PC-3 (cell line): ENCODE results near the gene ALG9. TPM values are rescaled to one million over a fixed set of nuclear protein-coding genes. Genes with fewer than 3 reads are reported as not detected.

Experiments used
- ATAC-seq: fragments of 200-7000 bp; cut with Tn5 transposase; 2 replicates; pipeline ENCODE4 v1.9.1; 2020; ENCODE audit warnings: mild to moderate bottlenecking, moderate library complexity
- BruUV-seq: library from RNA; stranded (reverse); fragments of 400-500 nt; replicated peaks from 2 replicates; lab custom pipeline; 2021; lab: Mats Ljungman, UMichigan
- CTCF ChIA-PET: fragments of 300-600 bp; sonication (Branson Sonifier 250); formaldehyde crosslinking; loops from one replicate; lab custom pipeline; 2022; ENCODE audit warnings: antibody characterized with exemption; lab: Charles Lee
- POLR2A ChIA-PET: fragments of 300-600 bp; sonication (Branson Sonifier 250); formaldehyde crosslinking; loops from one replicate; lab custom pipeline; 2022; ENCODE audit warnings: antibody characterized with exemption; ENCODE audit not compliant: unreplicated experiment; lab: Charles Lee
- DNase-seq: peaks from one replicate; pipeline ENCODE4 v3.0.0-alpha.2; 2015
- H2AFZ ChIP-seq: fragments of 300-600 bp; sonication (generic); 2 replicates; pipeline ENCODE4 v1.6.0; 2016; ENCODE audit warnings: antibody characterized with exemption, low read length
- H3F3A ChIP-seq: fragments of 300-600 bp; sonication (generic); one replicate; pipeline ENCODE4 v1.6.0; 2017; ENCODE audit warnings: antibody characterized with exemption, low read length, control low read depth, mild to moderate bottlenecking; ENCODE audit not compliant: unreplicated experiment
- H3K27ac ChIP-seq: fragments of 300-600 bp; sonication (generic); 2 replicates; pipeline ENCODE4 v1.5.1; 2016; ENCODE audit warnings: mild to moderate bottlenecking, low read length
- H3K27me3 ChIP-seq: fragments of 300-600 bp; sonication (generic); 2 replicates; pipeline ENCODE4 v1.6.1; 2016; ENCODE audit warnings: low read length, mixed read lengths
- H3K36me3 ChIP-seq: fragments of 300-600 bp; sonication (generic); 2 replicates; pipeline ENCODE4 v1.6.1; 2016; ENCODE audit warnings: low read depth, mixed run types, low read length, mixed read lengths
- H3K4me1 ChIP-seq: fragments of 300-600 bp; sonication (generic); 2 replicates; pipeline ENCODE4 v1.5.1; 2016; ENCODE audit warnings: low read length; ENCODE audit not compliant: insufficient read depth
- H3K4me2 ChIP-seq: fragments of 300-600 bp; sonication (generic); 2 replicates; pipeline ENCODE4 v1.6.0; 2016; ENCODE audit warnings: low read length
- H3K4me3 ChIP-seq: fragments of 300-600 bp; sonication (generic); 2 replicates; pipeline ENCODE4 v1.5.1; 2016; ENCODE audit warnings: mild to moderate bottlenecking, low read length, mixed read lengths
- H3K79me2 ChIP-seq: fragments of 300-600 bp; sonication (generic); 2 replicates; pipeline ENCODE4 v1.6.1; 2017; ENCODE audit warnings: low read length, mixed read lengths
- H3K9ac ChIP-seq: fragments of 300-600 bp; sonication (generic); 2 replicates; pipeline ENCODE4 v1.6.0; 2016; ENCODE audit warnings: mild to moderate bottlenecking, low read length
- H3K9me2 ChIP-seq: fragments of 300-600 bp; sonication (generic); replicated peaks from 2 replicates; pipeline ENCODE4 v1.6.1; 2016; ENCODE audit warnings: mixed run types, low read length, mixed read lengths
- H3K9me3 ChIP-seq: fragments of 300-600 bp; sonication (generic); 2 replicates; pipeline ENCODE4 v1.6.1; 2016; ENCODE audit warnings: low read length, mixed read lengths
- H4K20me1 ChIP-seq: fragments of 300-600 bp; sonication (generic); 2 replicates; pipeline ENCODE4 v1.6.1; 2016; ENCODE audit warnings: low read length, mixed read lengths
- EZH2 ChIP-seq: fragments of 300-600 bp; sonication (generic); IDR thresholded peaks from one replicate; pipeline ENCODE4 v1.6.1; 2017; ENCODE audit warnings: antibody characterized with exemption, mild to moderate bottlenecking, low read length; ENCODE audit not compliant: unreplicated experiment
- EZH2phosphoT487 ChIP-seq: fragments of 300-600 bp; sonication (generic); IDR thresholded peaks from 2 replicates; pipeline ENCODE4 v1.6.1; 2018; ENCODE audit warnings: mild to moderate bottlenecking, antibody characterized with exemption, low read length, borderline replicate concordance
- intact Hi-C: fragments of 100-400 bp; cut with micrococcal nuclease; formaldehyde crosslinking; loops from 2 replicates; pipeline ENCODE4 v1.9.0; 2023
- total RNA-seq: library from RNA; depleted of rRNA; stranded (reverse); fragments of >200 nt; gene quantifications from 2 replicates; pipeline ENCODE4 v1.2.3, GENCODE V29; 2014
- TF ChIP-seq, protein P1 (sequence below): fragments of 300-600 bp; sonication (generic); conservative IDR thresholded peaks from 2 replicates; pipeline ENCODE4 v1.5.1; 2017; ENCODE audit warnings: antibody characterized with exemption, low read depth, mild to moderate bottlenecking, low read length

ALG9 gene
- total RNA-seq, 1 experiment from 2014 or later: 34.3 TPM

- BruUV-seq: no TSS peak
- Histone ChIP-seq H3K9ac (no peak overlapping the region), H3F3A (no peaks in the 10 kb centered on the region), H3K4me1 (peaks cover 11% of the 10 kb centered on the region), H3K27ac (no peak overlapping the region), H4K20me1 (no peaks in the 10 kb centered on the region), H3K4me3 (no peak overlapping the region), H3K79me2 (no peaks in the 10 kb centered on the region), H3K27me3 (no peaks in the 10 kb centered on the region), H3K36me3 (peaks cover 20% of the 10 kb centered on the region; the same call in 1 of the 2 replicates), H3K9me2 (no peaks in the 10 kb centered on the region), H3K9me3 (no peaks in the 10 kb centered on the region), H2AFZ (no peak overlapping the region), H3K4me2 (no peak overlapping the region)
- ATAC-seq (no peak), DNase-seq (no peak)
- POLR2A ChIA-PET: interaction anchor here (0.6 kb wide), 1 partner anchor 1463 kb away, joined by 3 read pairs; the partner anchor contains the start of gene TTC12
- CTCF ChIA-PET: interaction anchor here (0.7 to 1.6 kb wide), 3 partner anchors 11 to 290 kb away, joined by 3 to 5 read pairs (median 4); no protein-coding TSS in a partner anchor
- TF ChIP-seq EZH2phosphoT487 (no peak), EZH2 (no peak)
- TF ChIP-seq, protein P1, sequence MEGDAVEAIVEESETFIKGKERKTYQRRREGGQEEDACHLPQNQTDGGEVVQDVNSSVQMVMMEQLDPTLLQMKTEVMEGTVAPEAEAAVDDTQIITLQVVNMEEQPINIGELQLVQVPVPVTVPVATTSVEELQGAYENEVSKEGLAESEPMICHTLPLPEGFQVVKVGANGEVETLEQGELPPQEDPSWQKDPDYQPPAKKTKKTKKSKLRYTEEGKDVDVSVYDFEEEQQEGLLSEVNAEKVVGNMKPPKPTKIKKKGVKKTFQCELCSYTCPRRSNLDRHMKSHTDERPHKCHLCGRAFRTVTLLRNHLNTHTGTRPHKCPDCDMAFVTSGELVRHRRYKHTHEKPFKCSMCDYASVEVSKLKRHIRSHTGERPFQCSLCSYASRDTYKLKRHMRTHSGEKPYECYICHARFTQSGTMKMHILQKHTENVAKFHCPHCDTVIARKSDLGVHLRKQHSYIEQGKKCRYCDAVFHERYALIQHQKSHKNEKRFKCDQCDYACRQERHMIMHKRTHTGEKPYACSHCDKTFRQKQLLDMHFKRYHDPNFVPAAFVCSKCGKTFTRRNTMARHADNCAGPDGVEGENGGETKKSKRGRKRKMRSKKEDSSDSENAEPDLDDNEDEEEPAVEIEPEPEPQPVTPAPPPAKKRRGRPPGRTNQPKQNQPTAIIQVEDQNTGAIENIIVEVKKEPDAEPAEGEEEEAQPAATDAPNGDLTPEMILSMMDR: no peak
- intact Hi-C loops: no loop called here
Observed at GRCh38 chr11:111852103-111852502, 19.3 kb downstream of the ALG9 start.

DNA sequence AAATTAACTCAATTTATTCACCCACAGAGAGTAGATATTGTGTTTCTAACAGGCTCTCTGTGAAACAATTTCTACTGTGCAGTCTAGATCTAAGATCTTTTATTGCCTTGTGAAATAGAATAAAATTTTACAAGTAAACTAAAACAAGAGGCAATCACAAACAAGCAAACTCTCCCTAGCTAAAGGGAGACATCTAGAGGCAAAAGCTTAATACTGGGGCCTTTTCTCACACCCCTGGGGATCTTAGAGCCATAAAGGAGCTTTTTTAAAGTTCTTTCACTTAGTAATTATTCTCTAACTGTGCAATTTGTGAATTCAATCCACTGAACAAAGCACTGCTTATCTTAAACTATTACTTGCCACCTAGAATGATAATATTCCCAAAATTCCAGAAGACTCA, 19.7 kb downstream of the ALG9 start:
- TF ChIP-seq, protein P1: peak; percentile 82
- no peak for TF ChIP-seq EZH2
- no peak overlapping the region for H3K4me3 ChIP-seq
- peaks cover 20% of the 10 kb centered on the region; the same call in 1 of the 2 replicates for H3K36me3 ChIP-seq
- DNase-seq (peak; percentile 48), ATAC-seq (peak; percentile 57)
- no peak overlapping the region for H3K4me2 ChIP-seq
- no peak overlapping the region for H2AFZ ChIP-seq
- BruUV-seq: no TSS peak
- no peaks in the 10 kb centered on the region for H3K9me2 ChIP-seq
- CTCF ChIA-PET: interaction anchor here (0.7 to 1.6 kb wide), 3 partner anchors 10 to 290 kb away, joined by 3 to 5 read pairs (median 4); no protein-coding TSS in a partner anchor
- no peaks in the 10 kb centered on the region for H3K27me3 ChIP-seq
- POLR2A ChIA-PET: interaction anchor here (0.6 kb wide), 1 partner anchor 1463 kb away, joined by 3 read pairs; the partner anchor contains the start of gene TTC12
- no peaks in the 10 kb centered on the region for H4K20me1 ChIP-seq
- peaks cover 15% of the 10 kb centered on the region for H3K4me1 ChIP-seq
- peaks cover 2% of the 10 kb centered on the region for H3F3A ChIP-seq
- no peak overlapping the region for H3K27ac ChIP-seq
- no peak overlapping the region for H3K9ac ChIP-seq
- no peaks in the 10 kb centered on the region for H3K9me3 ChIP-seq
- H3K79me2 ChIP-seq: no peaks in the 10 kb centered on the region
- intact Hi-C loops: no loop called here

- intact Hi-C loops: no loop called here
- H3K27ac ChIP-seq: no peak overlapping the region
- H3K4me2 ChIP-seq: no peak overlapping the region
- no peaks in the 10 kb centered on the region for H4K20me1 ChIP-seq
- no peak overlapping the region for H2AFZ ChIP-seq
- H3K36me3 ChIP-seq: peaks cover 20% of the 10 kb centered on the region; the same call in 1 of the 2 replicates
- ATAC-seq: no peak
- H3K4me1 ChIP-seq: peaks cover 21% of the 10 kb centered on the region
- no peaks in the 10 kb centered on the region for H3K9me2 ChIP-seq
- no peak for DNase-seq
- no peak for TF ChIP-seq EZH2
- TF ChIP-seq, protein P1: no peak
- TF ChIP-seq EZH2phosphoT487: no peak
- H3K9me3 ChIP-seq: no peaks in the 10 kb centered on the region
- no peaks in the 10 kb centered on the region for H3K79me2 ChIP-seq
- no peak overlapping the region for H3K4me3 ChIP-seq
- ChIA-PET CTCF (interaction anchor here (1.0 to 1.6 kb wide), 2 partner anchors 10 to 76 kb away, joined by 4 to 5 read pairs; no protein-coding TSS in a partner anchor), POLR2A (no interaction called here)
- peaks cover 8% of the 10 kb centered on the region for H3F3A ChIP-seq
- no peaks in the 10 kb centered on the region for H3K27me3 ChIP-seq
- no peak overlapping the region for H3K9ac ChIP-seq
- no TSS peak for BruUV-seq
Observed at GRCh38 chr11:111851067-111851466, 20.3 kb downstream of the ALG9 start.
